Liver (tissue), 9 donors: ENCODE data around the gene HERC5. TPM values are rescaled to one million over a fixed set of nuclear protein-coding genes. Genes with fewer than 3 reads are reported as not detected.

Experiments
- DNase-seq: peaks from one replicate; pipeline ENCODE4 v3.0.0-alpha.2; 2017; ENCODE audit warnings: low spot score
- H3K27ac ChIP-seq, 2 donors: one replicate each; pipeline ENCODE4 v1.7.0; 2013; ENCODE audit warnings: inconsistent platforms in 2 of 2, low read length in 2 of 2, control low read depth in 1 of 2, low read depth in 1 of 2, mild to moderate bottlenecking in 1 of 2
- H3K27me3 ChIP-seq, 4 donors: one replicate each; pipeline versions ENCODE4 v1.6.1 to v1.7.0; 2013; ENCODE audit warnings: low read length in 3 of 4, inconsistent platforms in 1 of 4, mild to moderate bottlenecking in 1 of 4, moderate library complexity in 1 of 4; ENCODE audit not compliant: control insufficient read depth in 4 of 4, insufficient read depth in 4 of 4
- H3K36me3 ChIP-seq, 4 donors: one replicate each; pipeline versions ENCODE4 v1.6.1 to v1.7.0; 2013; ENCODE audit warnings: low read length in 3 of 4, mild to moderate bottlenecking in 3 of 4, low read depth in 1 of 4, moderate library complexity in 1 of 4; ENCODE audit not compliant: control insufficient read depth in 4 of 4, insufficient read depth in 3 of 4
- H3K4me1 ChIP-seq, 4 donors: one replicate each; pipeline versions ENCODE4 v1.6.1 to v1.7.0; 2013; ENCODE audit warnings: low read length in 3 of 4, mild to moderate bottlenecking in 3 of 4, moderate library complexity in 1 of 4; ENCODE audit not compliant: control insufficient read depth in 4 of 4, insufficient read depth in 4 of 4
- H3K4me3 ChIP-seq, 3 donors: one replicate each; pipeline versions ENCODE4 v1.6.1 to v1.7.0; 2013; ENCODE audit warnings: low read length in 3 of 3, control low read depth in 1 of 3, low read depth in 1 of 3, mild to moderate bottlenecking in 1 of 3
- H3K9ac ChIP-seq, 2 donors: one replicate each; pipeline ENCODE4 v1.7.0; 2013; ENCODE audit warnings: low read length in 2 of 2, mild to moderate bottlenecking in 2 of 2, moderate library complexity in 2 of 2, control low read depth in 1 of 2, low read depth in 1 of 2
- H3K9me3 ChIP-seq, 4 donors: one replicate each; pipeline versions ENCODE4 v1.6.1 to v1.7.0; 2013; ENCODE audit warnings: low read length in 3 of 4; ENCODE audit not compliant: control insufficient read depth in 4 of 4
- ATF3 ChIP-seq: IDR thresholded peaks from 2 replicates; pipeline ENCODE4 v1.6.1; 2016; ENCODE audit warnings: antibody characterized with exemption
- CTCF ChIP-seq: fragments of 150-350 bp; IDR thresholded peaks from 2 replicates; pipeline ENCODE4 v1.5.1; 2017; ENCODE audit warnings: improper control_type of control experiment, low read depth, low read length; ENCODE audit not compliant: missing input control
- EGR1 ChIP-seq, 2 donors: IDR thresholded peaks; 2 replicates each; pipeline ENCODE4 v1.6.1; 2016 to 2018; ENCODE audit warnings: antibody characterized with exemption in 2 of 2, low read depth in 2 of 2
- FOXA1 ChIP-seq: IDR thresholded peaks from 2 replicates; pipeline ENCODE4 v1.6.1; 2016; ENCODE audit warnings: antibody characterized with exemption
- FOXA2 ChIP-seq: IDR thresholded peaks from 2 replicates; pipeline ENCODE4 v1.6.1; 2016; ENCODE audit warnings: antibody characterized with exemption
- GABPA ChIP-seq, 2 donors: IDR thresholded peaks in 1 of 2; conservative IDR thresholded peaks in 1 of 2; 2 replicates each; pipeline ENCODE4 v1.6.1; 2016; ENCODE audit warnings: antibody characterized with exemption in 2 of 2, mild to moderate bottlenecking in 1 of 2, moderate library complexity in 1 of 2
- HNF4A ChIP-seq, 2 donors: conservative IDR thresholded peaks; 2 replicates each; pipeline ENCODE4 v1.6.1; 2016; ENCODE audit warnings: antibody characterized with exemption in 2 of 2, mild to moderate bottlenecking in 2 of 2
- HNF4G ChIP-seq: IDR thresholded peaks from 2 replicates; pipeline ENCODE4 v1.6.1; 2016; ENCODE audit warnings: antibody characterized with exemption
- JUND ChIP-seq, 2 donors: IDR thresholded peaks; 2 replicates each; pipeline ENCODE4 v1.6.1; 2016; ENCODE audit warnings: antibody characterized with exemption in 2 of 2
- MAX ChIP-seq: IDR thresholded peaks from 2 replicates; pipeline ENCODE4 v1.6.1; 2016; ENCODE audit warnings: antibody characterized with exemption
- NR2F2 ChIP-seq: IDR thresholded peaks from 2 replicates; pipeline ENCODE4 v1.6.1; 2016; ENCODE audit warnings: antibody characterized with exemption
- RAD21 ChIP-seq, 2 donors: IDR thresholded peaks; 2 replicates each; pipeline ENCODE4 v1.6.1; 2016; ENCODE audit warnings: antibody characterized with exemption in 2 of 2, mild to moderate bottlenecking in 2 of 2
- REST ChIP-seq: IDR thresholded peaks from 2 replicates; pipeline ENCODE4 v1.6.1; 2016; ENCODE audit warnings: antibody characterized with exemption, mild to moderate bottlenecking
- RXRA ChIP-seq, 2 donors: IDR thresholded peaks; 2 replicates each; pipeline ENCODE4 v1.6.1; 2017 to 2018; ENCODE audit warnings: antibody characterized with exemption in 2 of 2, mild to moderate bottlenecking in 1 of 2
- TAF1 ChIP-seq: conservative IDR thresholded peaks from 2 replicates; pipeline ENCODE4 v1.6.1; 2016; ENCODE audit warnings: antibody characterized with exemption, mild to moderate bottlenecking
- YY1 ChIP-seq: IDR thresholded peaks from 2 replicates; pipeline ENCODE4 v1.6.1; 2016; ENCODE audit warnings: antibody characterized with exemption, mild to moderate bottlenecking
- ZBTB33 ChIP-seq: IDR thresholded peaks from 2 replicates; pipeline ENCODE4 v1.6.1; 2016; ENCODE audit warnings: antibody characterized with exemption
- WGBS: extraction: QIAGEN DNeasy Blood & Tissue Kit; methylation state at CpG from one replicate; pipeline ENCODE4 v1.1.7; 2013; 5-methylcytosine and 5-hydroxymethylcytosine counted together
- polyA plus RNA-seq, 2 donors: library from polyadenylated mRNA; stranded (reverse) in 1 of 2; unstranded in 1 of 2; fragments of 200-250 nt in 1 of 2; fragments of >200 nt in 1 of 2; fragmentation: Nextera tagmentation in 1 of 2; extraction: Ambion mirVana in 1 of 2; gene quantifications; one replicate each; pipeline versions ENCODE4 v1.2.1 to v1.2.3, GENCODE V29; 2013 to 2015
- total RNA-seq, 2 donors: library from RNA; depleted of rRNA; stranded (reverse); fragments of >200 nt; gene quantifications; one replicate each; pipeline ENCODE4 v1.2.3, GENCODE V29; 2014
- donor health status: healthy.
- donor health status: healthy.
- donor health status: healthy.
- donor health status: healthy.
- donor health status: healthy.

The HERC5 gene
- total and polyA plus RNA-seq, 4 donors: 1.5 to 5.0 (median 2.9) TPM

GRCh38 chr4:88518911-88519310, 62.0 kb downstream of the HERC5 start:
- Histone ChIP-seq H3K9me3 (no peaks in the 10 kb centered on the region), H3K4me1 (peaks cover 0 to 21% (median 12%) of the 10 kb centered on the region in 4 donors), H3K27me3 (no peaks in the 10 kb centered on the region), H3K36me3 (peaks cover 0 to 9% (median 4%) of the 10 kb centered on the region in 4 donors), H3K9ac (no peak overlapping the region), H3K27ac (no peak overlapping the region), H3K4me3 (no peak overlapping the region)
- TF ChIP-seq HNF4G (no peak), YY1 (no peak), MAX (no peak), FOXA2 (no peak), ATF3 (no peak), CTCF (no peak), RAD21 (IDR thresholded peaks at IDR 0.05) (no peak), RXRA (IDR thresholded peaks at IDR 0.05) (no peak), EGR1 (IDR thresholded peaks at IDR 0.05; ENCODE audit: low read depth in 2 of 2) (no peak), NR2F2 (no peak), JUND (IDR thresholded peaks at IDR 0.05) (no peak), GABPA (IDR thresholded peaks at IDR 0.05 in 1 of 2, conservative IDR thresholded peaks at IDR 0.05 in 1 of 2) (no peak), ZBTB33 (no peak), REST (no peak), TAF1 (no peak), FOXA1 (no peak), HNF4A (conservative IDR thresholded peaks at IDR 0.05) (no peak)
- no peak for DNase-seq
- WGBS: 97% methylated on average over 6 of the region's 6 CpGs
